Measurements from ENCODE around the gene CILP.

GRCh38 chr15:65174509-65174908 is 36.8 kb downstream of the CILP start:
- TF ChIP-seq ZNF275 (CRISPR knock-in tag; IDR thresholded peaks at IDR 0.05; ENCODE audit: borderline replicate concordance) (no peak), ERF (CRISPR knock-in tag; IDR thresholded peaks at IDR 0.05) (no peak), PHF8 (CRISPR knock-in tag; IDR thresholded peaks at IDR 0.05) (no peak)
- TF ChIP-seq, protein P1, sequence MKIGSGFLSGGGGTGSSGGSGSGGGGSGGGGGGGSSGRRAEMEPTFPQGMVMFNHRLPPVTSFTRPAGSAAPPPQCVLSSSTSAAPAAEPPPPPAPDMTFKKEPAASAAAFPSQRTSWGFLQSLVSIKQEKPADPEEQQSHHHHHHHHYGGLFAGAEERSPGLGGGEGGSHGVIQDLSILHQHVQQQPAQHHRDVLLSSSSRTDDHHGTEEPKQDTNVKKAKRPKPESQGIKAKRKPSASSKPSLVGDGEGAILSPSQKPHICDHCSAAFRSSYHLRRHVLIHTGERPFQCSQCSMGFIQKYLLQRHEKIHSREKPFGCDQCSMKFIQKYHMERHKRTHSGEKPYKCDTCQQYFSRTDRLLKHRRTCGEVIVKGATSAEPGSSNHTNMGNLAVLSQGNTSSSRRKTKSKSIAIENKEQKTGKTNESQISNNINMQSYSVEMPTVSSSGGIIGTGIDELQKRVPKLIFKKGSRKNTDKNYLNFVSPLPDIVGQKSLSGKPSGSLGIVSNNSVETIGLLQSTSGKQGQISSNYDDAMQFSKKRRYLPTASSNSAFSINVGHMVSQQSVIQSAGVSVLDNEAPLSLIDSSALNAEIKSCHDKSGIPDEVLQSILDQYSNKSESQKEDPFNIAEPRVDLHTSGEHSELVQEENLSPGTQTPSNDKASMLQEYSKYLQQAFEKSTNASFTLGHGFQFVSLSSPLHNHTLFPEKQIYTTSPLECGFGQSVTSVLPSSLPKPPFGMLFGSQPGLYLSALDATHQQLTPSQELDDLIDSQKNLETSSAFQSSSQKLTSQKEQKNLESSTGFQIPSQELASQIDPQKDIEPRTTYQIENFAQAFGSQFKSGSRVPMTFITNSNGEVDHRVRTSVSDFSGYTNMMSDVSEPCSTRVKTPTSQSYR (CRISPR knock-in tag; IDR thresholded peaks at IDR 0.05; ENCODE audit: borderline replicate concordance): no peak
